Breast epithelium (tissue), 4 donors: ENCODE measurements around the gene FEV. TPM values are rescaled to one million over a fixed set of nuclear protein-coding genes. Genes with fewer than 3 reads are reported as not detected.

ENCODE experiments used
- DNase-seq, 2 donors: peaks; one replicate each; pipeline ENCODE4 v3.0.0-alpha.2; 2019; ENCODE audit warnings: low spot score in 2 of 2
- H3K27ac ChIP-seq, 2 donors: fragments of 200-600 bp; sonication (generic) in 1 of 2; one replicate each; pipeline ENCODE4 v1.5.1; 2016 to 2019; ENCODE audit warnings: mild to moderate bottlenecking in 1 of 2
- H3K27me3 ChIP-seq, 2 donors: fragments of 200-600 bp; sonication (generic) in 1 of 2; one replicate each; pipeline versions ENCODE4 v1.5.1 to v1.6.0; 2017 to 2019; ENCODE audit warnings: control low read depth in 1 of 2, mild to moderate bottlenecking in 1 of 2
- H3K36me3 ChIP-seq: fragments of 200-600 bp; one replicate; pipeline ENCODE4 v1.5.1; 2019
- H3K4me1 ChIP-seq, 2 donors: fragments of 200-600 bp; sonication (generic); one replicate each; pipeline ENCODE4 v1.5.1; 2016 to 2019; ENCODE audit warnings: control low read depth in 1 of 2
- H3K4me3 ChIP-seq, 3 donors: fragments of 200-600 bp; sonication (generic); 1 replicate in 2 of 3; 2 replicates in 1 of 3; pipeline ENCODE4 v1.5.1; 2016 to 2019; ENCODE audit warnings: mild to moderate bottlenecking in 3 of 3, moderate library complexity in 2 of 3
- H3K9me3 ChIP-seq, 2 donors: fragments of 200-600 bp; sonication (generic) in 1 of 2; one replicate each; pipeline ENCODE4 v1.5.1; 2016 to 2019; ENCODE audit warnings: control low read depth in 1 of 2
- POLR2A ChIP-seq: fragments of 450-650 bp; IDR thresholded peaks from one replicate; pipeline ENCODE4 v1.6.1; 2016; ENCODE audit warnings: antibody characterized with exemption, mild to moderate bottlenecking, moderate library complexity
- POLR2AphosphoS5 ChIP-seq, 3 donors: sonication (generic); formaldehyde crosslinking; IDR thresholded peaks; one replicate each; pipeline ENCODE4 v1.6.1; 2017; ENCODE audit warnings: antibody characterized with exemption in 3 of 3
- intact Hi-C: fragments of 100-400 bp; cut with DNase I; formaldehyde crosslinking; loops from one replicate; pipeline ENCODE4 v1.15.1; 2023; ENCODE audit warnings: low total_unique reads
- total RNA-seq, 3 donors: library from RNA; depleted of rRNA; stranded (reverse); fragments of >200 nt; gene quantifications; one replicate each; pipeline ENCODE4 v1.1.0, GENCODE V29; 2016
- TF ChIP-seq, protein P1 (sequence below), 3 donors: fragments of 450-650 bp; IDR thresholded peaks; one replicate each; pipeline ENCODE4 v1.5.1; 2016 to 2017; ENCODE audit warnings: antibody characterized with exemption in 3 of 3, mild to moderate bottlenecking in 3 of 3, moderate library complexity in 3 of 3

The FEV gene
- not detected for total RNA-seq

GRCh38 chr2:218985021-218985324 is at the start of gene FEV:
Gene FEV, minus strand, starts transcription at chr2:218985184. Its CDS starts 109 bp downstream, at chr2:218985075.
- peaks cover 8 to 97% of the 10 kb centered on the region in 2 donors for H3K27me3 ChIP-seq
- H3K27ac ChIP-seq: no peak within 1 kb of the TSS
- DNase-seq: no peak
- H3K9me3 ChIP-seq: no peaks in the 10 kb centered on the region
- no peaks in the 10 kb centered on the region for H3K36me3 ChIP-seq
- no peak for TF ChIP-seq POLR2AphosphoS5 (IDR thresholded peaks at IDR 0.05)
- TF ChIP-seq, protein P1, sequence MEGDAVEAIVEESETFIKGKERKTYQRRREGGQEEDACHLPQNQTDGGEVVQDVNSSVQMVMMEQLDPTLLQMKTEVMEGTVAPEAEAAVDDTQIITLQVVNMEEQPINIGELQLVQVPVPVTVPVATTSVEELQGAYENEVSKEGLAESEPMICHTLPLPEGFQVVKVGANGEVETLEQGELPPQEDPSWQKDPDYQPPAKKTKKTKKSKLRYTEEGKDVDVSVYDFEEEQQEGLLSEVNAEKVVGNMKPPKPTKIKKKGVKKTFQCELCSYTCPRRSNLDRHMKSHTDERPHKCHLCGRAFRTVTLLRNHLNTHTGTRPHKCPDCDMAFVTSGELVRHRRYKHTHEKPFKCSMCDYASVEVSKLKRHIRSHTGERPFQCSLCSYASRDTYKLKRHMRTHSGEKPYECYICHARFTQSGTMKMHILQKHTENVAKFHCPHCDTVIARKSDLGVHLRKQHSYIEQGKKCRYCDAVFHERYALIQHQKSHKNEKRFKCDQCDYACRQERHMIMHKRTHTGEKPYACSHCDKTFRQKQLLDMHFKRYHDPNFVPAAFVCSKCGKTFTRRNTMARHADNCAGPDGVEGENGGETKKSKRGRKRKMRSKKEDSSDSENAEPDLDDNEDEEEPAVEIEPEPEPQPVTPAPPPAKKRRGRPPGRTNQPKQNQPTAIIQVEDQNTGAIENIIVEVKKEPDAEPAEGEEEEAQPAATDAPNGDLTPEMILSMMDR (IDR thresholded peaks at IDR 0.05): no peak
- no peak for TF ChIP-seq POLR2A
- intact Hi-C loops: no loop called here
- H3K4me1 ChIP-seq: peaks cover 10% of the 10 kb centered on the region in 2 donors
- peak within 1 kb of the TSS in 2 of 3 donors; percentile 20 to 54 for H3K4me3 ChIP-seq

GRCh38 chr2:219032051-219032745 is 47.2 kb upstream of the FEV start:
- Histone ChIP-seq H3K9me3 (no peaks in the 10 kb centered on the region), H3K27me3 (peaks cover 0 to 30% of the 10 kb centered on the region in 2 donors), H3K4me1 (no peaks in the 10 kb centered on the region), H3K27ac (no peak overlapping the region), H3K4me3 (no peak overlapping the region), H3K36me3 (no peaks in the 10 kb centered on the region)
- TF ChIP-seq, protein P1 (IDR thresholded peaks at IDR 0.05): no peak
- no peak for TF ChIP-seq POLR2AphosphoS5 (IDR thresholded peaks at IDR 0.05)
- no peak for TF ChIP-seq POLR2A
- no peak for DNase-seq
- intact Hi-C loops: no loop called here

GRCh38 chr2:219031005-219031738 is 46.2 kb upstream of the FEV start:
- Histone ChIP-seq H3K4me1 (no peaks in the 10 kb centered on the region), H3K4me3 (no peak overlapping the region), H3K27me3 (peaks cover 0 to 30% of the 10 kb centered on the region in 2 donors), H3K36me3 (no peaks in the 10 kb centered on the region), H3K9me3 (no peaks in the 10 kb centered on the region), H3K27ac (no peak overlapping the region)
- TF ChIP-seq, protein P1 (IDR thresholded peaks at IDR 0.05): no peak
- intact Hi-C loops: no loop called here
- DNase-seq: no peak

GRCh38 chr2:219030177-219030940 is 45.4 kb upstream of the FEV start:
- no peaks in the 10 kb centered on the region for H3K36me3 ChIP-seq
- H3K27me3 ChIP-seq: peaks cover 0 to 30% of the 10 kb centered on the region in 2 donors
- intact Hi-C loops: no loop called here
- no peaks in the 10 kb centered on the region for H3K9me3 ChIP-seq
- H3K27ac ChIP-seq: no peak overlapping the region
- no peaks in the 10 kb centered on the region for H3K4me1 ChIP-seq
- H3K4me3 ChIP-seq: no peak overlapping the region
- no peak for DNase-seq
- TF ChIP-seq POLR2AphosphoS5 (IDR thresholded peaks at IDR 0.05) (no peak), POLR2A (no peak)
- TF ChIP-seq, protein P1 (IDR thresholded peaks at IDR 0.05): no peak

DNA sequence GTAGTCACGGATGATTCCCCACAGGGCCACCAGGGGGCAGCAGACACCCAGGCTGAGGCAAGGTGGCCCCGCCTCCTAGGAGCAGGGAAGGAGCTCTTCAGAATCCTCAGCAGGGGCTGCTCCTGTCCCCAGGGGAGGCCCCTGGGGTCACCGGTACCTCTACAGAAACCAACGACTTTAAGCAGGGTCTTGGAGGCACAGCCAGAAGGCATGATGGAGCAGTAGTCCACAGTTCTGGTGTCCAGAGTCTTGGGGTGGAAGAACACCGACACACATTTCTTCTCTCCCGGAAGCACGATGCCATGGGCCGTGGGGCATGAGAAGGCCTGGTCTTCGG is 44.8 kb upstream of the FEV start:
- no peaks in the 10 kb centered on the region for H3K36me3 ChIP-seq
- H3K4me3 ChIP-seq: no peak overlapping the region
- H3K9me3 ChIP-seq: no peaks in the 10 kb centered on the region
- no peaks in the 10 kb centered on the region for H3K4me1 ChIP-seq
- no peak overlapping the region for H3K27ac ChIP-seq
- peak; percentile 69 to 82 for DNase-seq
- no peak for TF ChIP-seq POLR2A
- TF ChIP-seq, protein P1 (IDR thresholded peaks at IDR 0.05): peak; percentile 79 to 92 (median 90)
- TF ChIP-seq POLR2AphosphoS5 (IDR thresholded peaks at IDR 0.05): no peak
- peaks cover 0 to 30% of the 10 kb centered on the region in 2 donors for H3K27me3 ChIP-seq
- intact Hi-C loops: loop anchor here (10.0 kb wide), 1 partner anchor 115 kb away; no protein-coding TSS in a partner anchor
